GM12865 (cell line): ENCODE measurements around the gene FBXO39.
"Not testable (repeated sequence)": the region's sequence is repeated elsewhere in the genome, so short reads cannot be mapped to it uniquely, and the experiment has no call there.

Experiments
- DNase-seq: peaks from one replicate; pipeline ENCODE4 v3.0.0; 2010; ENCODE audit warnings: low read depth
- H3K4me3 ChIP-seq: 2 replicates; pipeline ENCODE4 v1.5.1; 2011; ENCODE audit warnings: mild to moderate bottlenecking, low read depth, low read length, control low read depth
- CTCF ChIP-seq: IDR thresholded peaks from 2 replicates; pipeline ENCODE4 v1.5.1; 2011; ENCODE audit warnings: low read length, control low read depth, low read depth, inconsistent platforms; ENCODE audit not compliant: insufficient read depth; ENCODE audit errors: missing control alignments

The FBXO39 gene

GRCh38 chr17:6775871-6776405, at the start of gene FBXO39:
Gene FBXO39 (plus strand): TSS chr17:6776215. CDS start chr17:6779869, 3,654 bp downstream.
- no peak for TF ChIP-seq CTCF
- H3K4me3 ChIP-seq = no peak within 1 kb of the TSS
- DNase-seq = no peak

DNA sequence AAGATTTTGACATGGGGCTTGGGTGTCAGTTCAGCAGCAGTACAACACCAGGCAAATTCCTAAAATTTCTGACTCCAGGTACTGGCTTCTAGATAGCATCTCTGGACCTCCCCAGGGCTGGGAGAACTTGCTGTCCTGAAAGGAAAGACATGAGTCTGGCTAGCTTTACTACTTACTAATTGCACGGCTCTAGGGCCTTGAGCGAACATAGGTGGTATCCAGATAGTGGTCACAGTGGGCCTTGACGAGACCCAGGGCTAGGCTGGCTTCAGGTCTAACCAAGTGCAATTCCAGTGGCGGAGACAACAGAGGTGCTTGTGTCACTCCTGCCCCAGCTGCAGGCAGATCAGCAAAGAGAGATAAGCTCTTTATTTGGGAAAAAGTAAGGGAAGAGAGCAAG, 46.5 kb upstream of the FBXO39 start:
- H3K4me3 ChIP-seq = no peak overlapping the region
- DNase-seq = no peak
- TF ChIP-seq CTCF = no peak

GRCh38 chr17:6746665-6747064, 29.4 kb upstream of the FBXO39 start:
- not testable (repeated sequence) for DNase-seq, H3K4me3 ChIP-seq

DNA sequence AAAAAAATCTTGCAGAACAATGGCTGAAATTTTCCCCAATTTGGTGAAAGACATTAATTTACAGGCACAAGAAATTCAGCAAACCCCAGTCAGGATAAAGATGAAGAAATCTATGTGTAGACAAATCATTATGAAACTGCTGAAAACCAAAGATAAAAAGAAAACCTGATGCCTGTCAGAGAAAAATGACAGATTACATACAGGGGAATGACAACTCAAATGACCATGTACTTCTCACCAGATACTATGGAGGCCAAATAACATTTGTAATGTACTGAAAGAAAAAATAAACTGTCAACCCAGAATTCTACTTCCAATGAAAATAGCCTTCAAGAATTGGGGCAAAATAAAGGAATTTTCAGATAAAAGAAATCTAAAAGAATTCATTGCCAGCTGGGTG, 27.4 kb upstream of the FBXO39 start:
- no peak for DNase-seq
- no peak for TF ChIP-seq CTCF
- no peak overlapping the region for H3K4me3 ChIP-seq

DNA sequence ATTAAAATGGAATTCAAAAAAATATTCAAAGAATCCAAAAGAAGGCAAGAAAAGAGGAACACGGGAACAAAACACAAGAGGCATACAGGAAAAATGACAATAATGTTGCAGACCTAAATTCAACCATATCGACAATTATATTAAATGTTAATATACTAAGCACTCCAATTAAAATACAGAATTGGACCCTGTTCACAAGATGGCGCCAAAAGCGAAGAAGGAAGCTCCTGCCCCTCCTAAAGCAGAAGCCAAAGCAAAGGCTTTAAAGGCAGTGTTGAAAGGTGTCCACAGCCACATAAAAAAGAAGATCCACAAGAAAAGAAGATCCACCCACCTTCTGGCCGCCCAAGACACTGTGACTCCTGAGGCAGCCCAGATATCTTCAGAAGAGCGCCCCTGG, 26.5 kb upstream of the FBXO39 start:
- no peak for TF ChIP-seq CTCF
- H3K4me3 ChIP-seq = no peak overlapping the region
- no peak for DNase-seq

GRCh38 chr17:6752068-6752909, 23.7 kb upstream of the FBXO39 start:
- no peak for DNase-seq
- H3K4me3 ChIP-seq = no peak overlapping the region

More at GRCh38 chr17:6752068-6752909, 23.7 kb upstream of the FBXO39 start:
- TF ChIP-seq CTCF = no peak
